ENCODE data around the gene GABBR1. TPM values are rescaled to one million over a fixed set of nuclear protein-coding genes. Genes with fewer than 3 reads are reported as not detected.

The GABBR1 gene
- total RNA-seq, 1 experiment from 2014 or later: 21.8 TPM

Other genes starting within 250 kb of the GABBR1 start
- not detected in 2 replicates for gene OR12D2, start 237.6 kb downstream of the GABBR1 start, total RNA-seq (2014; rRNA removed; shearing (Covaris generic))
- not detected in 2 replicates for gene OR12D1, start 218.3 kb downstream of the GABBR1 start, total RNA-seq (2014; rRNA removed; shearing (Covaris generic))
- not detected in 2 replicates for gene OR10C1, start 193.9 kb downstream of the GABBR1 start, total RNA-seq (2014; rRNA removed; shearing (Covaris generic))
- not detected in 2 replicates for gene OR11A1, start 176.1 kb downstream of the GABBR1 start, total RNA-seq (2014; rRNA removed; shearing (Covaris generic))
- not detected in 2 replicates for gene OR2H1, start 176.0 kb downstream of the GABBR1 start, total RNA-seq (2014; rRNA removed; shearing (Covaris generic))
- gene MAS1L, start 145.2 kb downstream of the GABBR1 start, total RNA-seq (2014; rRNA removed; shearing (Covaris generic)): not detected in 2 replicates
- gene UBD, start 73.5 kb downstream of the GABBR1 start, total RNA-seq (2014; rRNA removed; shearing (Covaris generic)): not detected in 2 replicates
- gene OR2H2, start 48.1 kb downstream of the GABBR1 start, total RNA-seq (2014; rRNA removed; shearing (Covaris generic)): not detected in 2 replicates
- gene MOG, start 23.9 kb upstream of the GABBR1 start, total RNA-seq (2014; rRNA removed; shearing (Covaris generic)): 1.4 and 2.0 TPM in 2 replicates
- 0.10 and 0.74 TPM in 2 replicates for gene ZFP57, start 48.0 kb upstream of the GABBR1 start, total RNA-seq (2014; rRNA removed; shearing (Covaris generic))
- gene HLA-F, start 90.3 kb upstream of the GABBR1 start, total RNA-seq (2014; rRNA removed; shearing (Covaris generic)): 3.6 and 3.8 TPM in 2 replicates
- gene HLA-G, start 194.6 kb upstream of the GABBR1 start, total RNA-seq (2014; rRNA removed; shearing (Covaris generic)): 0.41 and 0.48 TPM in 2 replicates

Data from H7 (cell line).